GM23338 (cell line): ENCODE results near the gene MOB2. TPM values are rescaled to one million over a fixed set of nuclear protein-coding genes. Genes with fewer than 3 reads are reported as not detected.

Experiments used
- ATAC-seq: fragments of 200-7000 bp; cut with Tn5 transposase; 3 replicates; pipeline ENCODE4 v1.9.1; 2020
- DNase-seq: peaks from one replicate; pipeline ENCODE4 v3.0.0-alpha.2; 2015; ENCODE audit warnings: low spot score
- H2AFZ ChIP-seq: fragments of 200-600 bp; sonication (generic); 2 replicates; pipeline ENCODE4 v1.8.0; 2016; ENCODE audit warnings: antibody characterized with exemption, mild to moderate bottlenecking, moderate library complexity
- H3F3A ChIP-seq: fragments of 200-600 bp; sonication (generic); replicated peaks from 2 replicates; pipeline ENCODE4 v1.8.0; 2017; ENCODE audit warnings: antibody characterized with exemption, mixed run types, low read depth
- H3K27ac ChIP-seq: fragments of 200-600 bp; sonication (generic); 2 replicates; pipeline ENCODE4 v1.6.1; 2016; ENCODE audit warnings: low read depth
- H3K27me3 ChIP-seq: fragments of 200-600 bp; sonication (generic); 2 replicates; pipeline ENCODE4 v1.8.0; 2016; ENCODE audit warnings: mild to moderate bottlenecking, mixed run types, moderate library complexity; ENCODE audit not compliant: insufficient read depth
- H3K36me3 ChIP-seq: fragments of 200-600 bp; sonication (generic); 2 replicates; pipeline ENCODE4 v1.8.0; 2016; ENCODE audit warnings: mild to moderate bottlenecking; ENCODE audit not compliant: insufficient read depth
- H3K4me1 ChIP-seq: fragments of 200-600 bp; sonication (generic); 2 replicates; pipeline ENCODE4 v1.8.0; 2016; ENCODE audit warnings: mild to moderate bottlenecking, moderate library complexity; ENCODE audit not compliant: insufficient read depth
- H3K4me2 ChIP-seq: fragments of 200-600 bp; sonication (generic); 2 replicates; pipeline ENCODE4 v1.7.1; 2017; ENCODE audit warnings: mixed run types
- H3K4me3 ChIP-seq: fragments of 200-600 bp; sonication (generic); 2 replicates; pipeline ENCODE4 v1.6.1; 2016; ENCODE audit warnings: mixed run types
- H3K79me2 ChIP-seq: fragments of 200-600 bp; sonication (generic); replicated peaks from 2 replicates; pipeline ENCODE4 v1.8.0; 2017; ENCODE audit warnings: mild to moderate bottlenecking; ENCODE audit not compliant: insufficient read depth
- H3K9me2 ChIP-seq: fragments of 200-600 bp; sonication (generic); 2 replicates; pipeline ENCODE4 v1.8.0; 2017; ENCODE audit not compliant: insufficient read depth
- H4K20me1 ChIP-seq: fragments of 200-600 bp; sonication (generic); replicated peaks from 2 replicates; pipeline ENCODE4 v1.8.0; 2017; ENCODE audit warnings: mild to moderate bottlenecking; ENCODE audit not compliant: insufficient read depth
- H3K27ac Mint-ChIP-seq: 2 replicates; pipeline ENCODE4 v1.8.0; 2020; ENCODE audit warnings: inconsistent platforms, mild to moderate bottlenecking, moderate library complexity, mixed read lengths
- H3K27me3 Mint-ChIP-seq: 3 replicates; pipeline ENCODE4 v1.8.0; 2022; ENCODE audit warnings: low read depth, mild to moderate bottlenecking, moderate library complexity, mixed read lengths, inconsistent platforms; ENCODE audit not compliant: insufficient read depth, poor library complexity
- H3K36me3 Mint-ChIP-seq: 3 replicates; pipeline ENCODE4 v1.8.0; 2021; ENCODE audit warnings: low read depth, mild to moderate bottlenecking, inconsistent platforms, moderate library complexity, mixed read lengths
- H3K4me1 Mint-ChIP-seq: 3 replicates; pipeline ENCODE4 v1.8.0; 2020; ENCODE audit warnings: mild to moderate bottlenecking, inconsistent platforms, mixed read lengths
- H3K4me3 Mint-ChIP-seq: 3 replicates; pipeline ENCODE4 v1.8.0; 2021; ENCODE audit warnings: moderate library complexity, mild to moderate bottlenecking, inconsistent platforms, mixed read lengths
- H3K9me3 Mint-ChIP-seq: 3 replicates; pipeline ENCODE4 v1.8.0; 2020; ENCODE audit warnings: moderate library complexity, mild to moderate bottlenecking, inconsistent platforms, mixed read lengths
- CTCF ChIP-seq, 2 experiments: fragments of 200-600 bp in 1 of 2; sonication (generic) in 1 of 2; conservative IDR thresholded peaks; 2 replicates each; pipeline versions ENCODE4 v1.5.1 to v1.6.1; 2016 to 2017; ENCODE audit warnings: antibody characterized with exemption in 2 of 2, low read depth in 2 of 2, mild to moderate bottlenecking in 2 of 2, moderate library complexity in 1 of 2
- ETS1 ChIP-seq: IDR thresholded peaks from 2 replicates; pipeline ENCODE4 v1.6.1; 2016; ENCODE audit warnings: antibody characterized with exemption
- EZH2 ChIP-seq: fragments of 200-600 bp; sonication (generic); IDR thresholded peaks from one replicate; pipeline ENCODE4 v1.8.0; 2017; ENCODE audit warnings: antibody characterized with exemption, mild to moderate bottlenecking, low read depth; ENCODE audit not compliant: unreplicated experiment
- JUNB ChIP-seq: IDR thresholded peaks from one replicate; pipeline ENCODE4 v1.6.1; 2016; ENCODE audit warnings: antibody characterized with exemption; ENCODE audit not compliant: unreplicated experiment
- POLR2AphosphoS5 ChIP-seq: IDR thresholded peaks from 2 replicates; pipeline ENCODE4 v1.6.1; 2016; ENCODE audit warnings: antibody characterized with exemption, low read depth
- STAT1 ChIP-seq: IDR thresholded peaks from one replicate; pipeline ENCODE4 v1.6.1; 2016; ENCODE audit warnings: antibody characterized with exemption; ENCODE audit not compliant: unreplicated experiment
- ZNF114 ChIP-seq: fragments of 250-450 bp; sonication (Bioruptor Pico); IDR thresholded peaks from 2 replicates; pipeline ENCODE4 v1.5.0; 2020; ENCODE audit warnings: mild to moderate bottlenecking, moderate library complexity
- ZNF331 ChIP-seq: fragments of 250-450 bp; sonication (Bioruptor Pico); IDR thresholded peaks from 2 replicates; pipeline ENCODE4 v1.5.0; 2020; ENCODE audit warnings: low read depth, mild to moderate bottlenecking, moderate library complexity
- ZNF462 ChIP-seq: fragments of 250-450 bp; sonication (Bioruptor Pico); IDR thresholded peaks from 2 replicates; pipeline ENCODE4 v1.5.0; 2020; ENCODE audit warnings: mild to moderate bottlenecking, moderate library complexity
- polyA plus RNA-seq: library from polyadenylated mRNA; unstranded; fragments of >200 nt; fragmentation: Nextera tagmentation; extraction: Ambion mirVana; gene quantifications from 2 replicates; pipeline ENCODE4 v1.2.1, GENCODE V29; 2016
- total RNA-seq: library from RNA; depleted of rRNA; stranded (reverse); fragments of >200 nt; shearing (Covaris generic); gene quantifications from 2 replicates; pipeline ENCODE4 v1.2.3, GENCODE V29; 2014
- TF ChIP-seq, protein P1 (sequence below): IDR thresholded peaks from one replicate; pipeline ENCODE4 v1.6.1; 2018; ENCODE audit warnings: antibody characterized with exemption; ENCODE audit not compliant: unreplicated experiment

MOB2 gene
- total and polyA plus RNA-seq, 2 experiments from 2014 or later, result 10.1 to 19.7 TPM

- TF ChIP-seq CTCF (conservative IDR thresholded peaks at IDR 0.05; ENCODE audit: low read depth in 2 of 2) (no peak), ETS1 (no peak), JUNB (no peak), STAT1 (no peak)
These were observed 42.1 kb upstream of the MOB2 start (continued) for GRCh38 chr11:1528710-1529109.

GRCh38 chr11:1526785-1527184 lies 40.2 kb upstream of the MOB2 start:
- H3K4me3 Mint-ChIP-seq, result no peak overlapping the region
- DNase-seq (no peak), ATAC-seq (no peak)
- H4K20me1 ChIP-seq, result peaks cover 7% of the 10 kb centered on the region
- no peak overlapping the region for H2AFZ ChIP-seq
- H3K27me3 ChIP-seq, result no peaks in the 10 kb centered on the region
- no peaks in the 10 kb centered on the region for H3K9me2 ChIP-seq
- no peaks in the 10 kb centered on the region for H3K9me3 Mint-ChIP-seq
- H3K4me1 Mint-ChIP-seq, result no peaks in the 10 kb centered on the region; the same call in 2 of the 3 replicates
- H3K27ac Mint-ChIP-seq, result no peak overlapping the region
- H3K4me1 ChIP-seq, result no peaks in the 10 kb centered on the region
- H3F3A ChIP-seq, result no peaks in the 10 kb centered on the region
- peaks cover 3% of the 10 kb centered on the region for H3K27me3 Mint-ChIP-seq
- H3K4me3 ChIP-seq, result no peak overlapping the region
- H3K36me3 ChIP-seq, result no peaks in the 10 kb centered on the region
- TF ChIP-seq ETS1 (no peak), ZNF114 (CRISPR knock-in tag) (no peak), JUNB (no peak), POLR2AphosphoS5 (no peak), ZNF462 (no peak), EZH2 (no peak), ZNF331 (CRISPR knock-in tag) (no peak)
- TF ChIP-seq, protein P1, sequence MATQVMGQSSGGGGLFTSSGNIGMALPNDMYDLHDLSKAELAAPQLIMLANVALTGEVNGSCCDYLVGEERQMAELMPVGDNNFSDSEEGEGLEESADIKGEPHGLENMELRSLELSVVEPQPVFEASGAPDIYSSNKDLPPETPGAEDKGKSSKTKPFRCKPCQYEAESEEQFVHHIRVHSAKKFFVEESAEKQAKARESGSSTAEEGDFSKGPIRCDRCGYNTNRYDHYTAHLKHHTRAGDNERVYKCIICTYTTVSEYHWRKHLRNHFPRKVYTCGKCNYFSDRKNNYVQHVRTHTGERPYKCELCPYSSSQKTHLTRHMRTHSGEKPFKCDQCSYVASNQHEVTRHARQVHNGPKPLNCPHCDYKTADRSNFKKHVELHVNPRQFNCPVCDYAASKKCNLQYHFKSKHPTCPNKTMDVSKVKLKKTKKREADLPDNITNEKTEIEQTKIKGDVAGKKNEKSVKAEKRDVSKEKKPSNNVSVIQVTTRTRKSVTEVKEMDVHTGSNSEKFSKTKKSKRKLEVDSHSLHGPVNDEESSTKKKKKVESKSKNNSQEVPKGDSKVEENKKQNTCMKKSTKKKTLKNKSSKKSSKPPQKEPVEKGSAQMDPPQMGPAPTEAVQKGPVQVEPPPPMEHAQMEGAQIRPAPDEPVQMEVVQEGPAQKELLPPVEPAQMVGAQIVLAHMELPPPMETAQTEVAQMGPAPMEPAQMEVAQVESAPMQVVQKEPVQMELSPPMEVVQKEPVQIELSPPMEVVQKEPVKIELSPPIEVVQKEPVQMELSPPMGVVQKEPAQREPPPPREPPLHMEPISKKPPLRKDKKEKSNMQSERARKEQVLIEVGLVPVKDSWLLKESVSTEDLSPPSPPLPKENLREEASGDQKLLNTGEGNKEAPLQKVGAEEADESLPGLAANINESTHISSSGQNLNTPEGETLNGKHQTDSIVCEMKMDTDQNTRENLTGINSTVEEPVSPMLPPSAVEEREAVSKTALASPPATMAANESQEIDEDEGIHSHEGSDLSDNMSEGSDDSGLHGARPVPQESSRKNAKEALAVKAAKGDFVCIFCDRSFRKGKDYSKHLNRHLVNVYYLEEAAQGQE, result no peak
- peaks cover 64% of the 10 kb centered on the region for H3K79me2 ChIP-seq
- no peak overlapping the region for H3K27ac ChIP-seq
- H3K36me3 Mint-ChIP-seq, result no peaks in the 10 kb centered on the region
- H3K4me2 ChIP-seq, result no peak overlapping the region
